Measurements from ENCODE around the gene RNF175.
"Not testable (repeated sequence)": the region's sequence is repeated elsewhere in the genome, so short reads cannot be mapped to it uniquely, and the experiment has no call there.

The RNF175 gene

GRCh38 chr4:153669838-153670237 lies 90.0 kb downstream of the RNF175 start:
- DNase-seq, result no peak

DNA sequence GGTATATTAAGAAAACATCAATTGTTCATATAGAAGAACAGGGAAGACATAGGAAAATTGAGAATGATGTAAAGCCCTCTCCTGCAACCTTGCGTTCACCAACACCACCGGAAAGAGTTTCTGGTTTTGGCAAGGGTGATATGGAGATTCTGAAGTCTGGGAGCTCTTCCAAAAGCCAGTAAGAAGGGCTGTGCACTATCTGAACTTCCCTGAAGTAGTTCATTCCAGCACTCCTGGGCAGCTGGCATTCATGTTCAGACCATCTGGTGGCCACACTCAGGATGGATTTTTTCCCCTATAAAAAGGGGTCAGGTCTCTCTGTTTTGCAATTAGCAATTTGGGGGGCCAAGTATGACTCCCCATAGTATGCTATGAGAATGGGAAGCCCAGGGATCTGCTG lies 91.2 kb downstream of the RNF175 start:
- DNase-seq, result no peak

DNA sequence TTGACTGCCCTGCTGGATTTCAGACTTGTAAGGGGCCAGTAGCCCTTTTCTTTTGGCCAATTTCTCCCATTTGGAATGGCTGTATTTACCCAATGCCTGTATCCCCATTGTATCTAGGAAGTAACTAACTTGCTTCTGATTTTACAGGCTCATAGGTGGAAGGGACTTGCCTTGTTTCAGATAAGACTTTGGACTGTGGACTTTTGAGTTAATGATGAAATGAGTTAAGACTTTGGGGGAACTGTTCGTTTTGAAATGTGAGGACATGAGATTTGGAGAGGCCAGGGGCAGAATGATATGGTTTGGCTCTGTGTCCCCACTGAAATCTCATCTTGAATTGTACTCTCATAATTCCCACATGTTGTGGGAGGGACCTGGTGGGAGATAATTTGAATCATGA lies 93.3 kb downstream of the RNF175 start:
- DNase-seq, result not testable (repeated sequence)

DNA sequence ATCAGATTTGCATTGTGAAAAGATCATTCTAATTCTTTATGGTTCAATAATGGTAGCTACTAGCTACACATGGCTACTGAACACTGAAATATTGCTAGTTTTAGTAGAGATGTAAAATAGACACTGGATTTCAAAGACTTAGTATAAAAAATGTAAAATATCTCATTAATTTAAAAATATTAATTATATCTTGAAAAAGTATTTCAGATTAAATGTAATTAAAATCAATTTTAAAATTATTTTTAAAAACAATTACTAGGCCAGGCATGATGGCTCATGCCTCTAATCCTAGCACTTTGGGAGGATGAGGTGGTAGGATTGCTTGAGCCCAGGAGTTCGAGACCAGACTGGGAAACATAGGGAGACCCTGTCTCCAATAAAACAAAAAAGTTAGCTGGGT lies 96.2 kb downstream of the RNF175 start:
- DNase-seq, result no peak

GRCh38 chr4:153661908-153662307 lies 97.9 kb downstream of the RNF175 start:
- DNase-seq, result no peak

DNA sequence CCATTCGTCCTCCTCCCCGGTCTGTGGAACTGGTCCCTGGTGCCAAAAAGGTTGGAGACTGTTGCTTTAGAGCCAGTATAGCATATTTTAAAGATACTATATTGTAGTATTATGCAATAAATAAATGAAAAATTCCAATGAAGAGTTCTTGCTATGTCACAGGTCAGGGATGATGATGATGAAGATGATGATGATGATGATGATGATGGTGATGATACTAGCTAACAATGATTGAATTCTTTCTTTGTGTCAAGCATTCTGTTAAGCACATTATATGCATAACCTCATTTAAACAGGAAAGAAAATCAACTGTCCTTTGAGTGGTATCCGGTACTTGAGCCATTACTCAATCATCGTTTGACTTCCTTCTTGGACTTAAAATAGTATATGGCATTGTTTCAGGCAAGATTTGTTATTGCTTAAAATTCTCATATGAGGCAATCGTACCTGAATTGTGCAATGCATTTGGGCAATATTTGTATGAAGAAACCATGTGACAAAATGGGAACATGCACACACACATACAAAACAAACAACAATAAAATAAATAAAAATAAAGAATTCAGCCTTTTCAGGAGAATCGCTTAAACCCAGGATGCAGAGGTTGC lies 98.5 kb downstream of the RNF175 start:
- no peak for DNase-seq

Data from CD4-positive, alpha-beta T cell treated with Interferon gamma for 1 hour (primary cell).